ENCODE measurements around the gene MGLL. TPM values are rescaled to one million over a fixed set of nuclear protein-coding genes. Genes with fewer than 3 reads are reported as not detected.
A peak's percentile ranks its signal among the peaks of the same experiment; 100 is the strongest.

Gene MGLL
- total and polyA plus RNA-seq, 12 donors: 1.9 to 48.1 (median 33.3) TPM

DNA sequence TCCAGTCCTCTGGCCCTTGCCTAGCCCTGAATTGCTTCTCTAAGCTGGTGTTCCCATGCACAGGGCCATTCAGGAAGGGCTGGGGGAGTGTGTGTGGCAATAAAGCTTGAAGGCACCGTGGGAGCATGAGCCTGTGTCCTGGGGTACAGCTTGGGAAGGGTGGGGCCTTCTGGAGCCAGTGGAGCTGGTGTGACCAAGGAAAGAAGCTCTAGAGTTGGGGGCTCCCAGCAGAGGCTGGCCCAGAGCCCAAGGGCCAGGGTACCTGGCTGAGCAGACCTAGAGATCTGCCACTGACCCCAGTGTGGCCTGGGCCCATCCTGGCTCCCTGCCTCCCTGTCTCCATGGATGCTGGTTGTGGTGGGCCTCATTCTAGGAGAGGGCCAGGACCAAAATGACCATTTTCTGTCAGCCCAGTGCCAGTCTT lies 141.5 kb downstream of the MGLL start:
- Histone ChIP-seq H3K4me3 (no peak overlapping the region), H3K9me3 (replicated peaks in 1 of 3) (no peaks in the 10 kb centered on the region), H3K4me1 (replicated peaks in 1 of 2) (no peaks in the 10 kb centered on the region), H3K27ac (no peak overlapping the region), H3K27me3 (no peaks in the 10 kb centered on the region), H3K36me3 (replicated peaks in 1 of 2) (peaks cover 0 to 27% of the 10 kb centered on the region in 2 donors)
- intact Hi-C loops (cut with DNase I): loop anchor here in 1 of 2 donors (10.0 kb wide), 1 partner anchor 134 kb away; no protein-coding TSS in a partner anchor
- WGBS, 4 donors: 80 to 100% (median 94%) methylated on average over 1 of the region's 1 CpG
- no peak for TF ChIP-seq POLR2A (IDR thresholded peaks at IDR 0.05)
- TF ChIP-seq, protein P1, sequence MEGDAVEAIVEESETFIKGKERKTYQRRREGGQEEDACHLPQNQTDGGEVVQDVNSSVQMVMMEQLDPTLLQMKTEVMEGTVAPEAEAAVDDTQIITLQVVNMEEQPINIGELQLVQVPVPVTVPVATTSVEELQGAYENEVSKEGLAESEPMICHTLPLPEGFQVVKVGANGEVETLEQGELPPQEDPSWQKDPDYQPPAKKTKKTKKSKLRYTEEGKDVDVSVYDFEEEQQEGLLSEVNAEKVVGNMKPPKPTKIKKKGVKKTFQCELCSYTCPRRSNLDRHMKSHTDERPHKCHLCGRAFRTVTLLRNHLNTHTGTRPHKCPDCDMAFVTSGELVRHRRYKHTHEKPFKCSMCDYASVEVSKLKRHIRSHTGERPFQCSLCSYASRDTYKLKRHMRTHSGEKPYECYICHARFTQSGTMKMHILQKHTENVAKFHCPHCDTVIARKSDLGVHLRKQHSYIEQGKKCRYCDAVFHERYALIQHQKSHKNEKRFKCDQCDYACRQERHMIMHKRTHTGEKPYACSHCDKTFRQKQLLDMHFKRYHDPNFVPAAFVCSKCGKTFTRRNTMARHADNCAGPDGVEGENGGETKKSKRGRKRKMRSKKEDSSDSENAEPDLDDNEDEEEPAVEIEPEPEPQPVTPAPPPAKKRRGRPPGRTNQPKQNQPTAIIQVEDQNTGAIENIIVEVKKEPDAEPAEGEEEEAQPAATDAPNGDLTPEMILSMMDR (IDR thresholded peaks at IDR 0.05): no peak
- DNase-seq: peak in 4 of 7 donors; percentile 8 to 48 (median 15)

DNA sequence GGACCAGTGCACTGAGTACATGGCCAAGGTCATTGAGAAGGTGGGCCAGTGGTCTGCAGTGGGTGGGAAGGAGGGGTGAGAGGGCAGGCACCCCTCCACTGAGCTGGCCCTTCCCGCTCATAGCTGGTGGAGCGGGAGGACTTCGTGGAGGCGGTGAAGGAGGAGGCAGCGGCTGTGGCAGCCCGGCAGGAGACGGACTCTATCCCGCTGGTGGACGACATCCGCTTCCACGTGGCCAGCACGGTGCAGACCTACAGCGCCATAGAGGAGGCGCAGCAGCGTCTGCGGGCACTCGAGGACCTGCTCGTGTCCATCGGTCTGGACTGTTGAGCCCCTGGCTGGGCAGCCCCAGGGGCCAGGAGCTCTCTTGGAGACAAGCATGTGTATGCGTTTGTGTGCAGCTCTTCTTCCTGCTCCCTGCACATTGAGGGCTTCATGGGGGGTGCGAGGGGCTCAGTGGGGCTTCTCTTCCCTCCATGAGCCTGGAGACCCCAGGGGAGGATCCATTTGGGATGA lies 142.1 kb downstream of the MGLL start:
- intact Hi-C loops (cut with DNase I): loop anchor here in 1 of 2 donors (10.0 kb wide), 1 partner anchor 135 kb away; no protein-coding TSS in a partner anchor
- Histone ChIP-seq H3K27ac (no peak overlapping the region), H3K4me3 (no peak overlapping the region), H3K4me1 (replicated peaks in 1 of 2) (no peaks in the 10 kb centered on the region), H3K9me3 (replicated peaks in 1 of 3) (no peaks in the 10 kb centered on the region), H3K27me3 (no peaks in the 10 kb centered on the region), H3K36me3 (replicated peaks in 1 of 2) (peaks cover 0 to 27% of the 10 kb centered on the region in 2 donors)
- TF ChIP-seq POLR2A (IDR thresholded peaks at IDR 0.05): no peak
- TF ChIP-seq, protein P1 (IDR thresholded peaks at IDR 0.05): no peak
- WGBS, 4 donors: 94 to 99% (median 96%) methylated on average over 10 to 21 of the region's 21 CpGs
- peak in 5 of 7 donors; percentile 5 to 48 (median 17) for DNase-seq

DNA sequence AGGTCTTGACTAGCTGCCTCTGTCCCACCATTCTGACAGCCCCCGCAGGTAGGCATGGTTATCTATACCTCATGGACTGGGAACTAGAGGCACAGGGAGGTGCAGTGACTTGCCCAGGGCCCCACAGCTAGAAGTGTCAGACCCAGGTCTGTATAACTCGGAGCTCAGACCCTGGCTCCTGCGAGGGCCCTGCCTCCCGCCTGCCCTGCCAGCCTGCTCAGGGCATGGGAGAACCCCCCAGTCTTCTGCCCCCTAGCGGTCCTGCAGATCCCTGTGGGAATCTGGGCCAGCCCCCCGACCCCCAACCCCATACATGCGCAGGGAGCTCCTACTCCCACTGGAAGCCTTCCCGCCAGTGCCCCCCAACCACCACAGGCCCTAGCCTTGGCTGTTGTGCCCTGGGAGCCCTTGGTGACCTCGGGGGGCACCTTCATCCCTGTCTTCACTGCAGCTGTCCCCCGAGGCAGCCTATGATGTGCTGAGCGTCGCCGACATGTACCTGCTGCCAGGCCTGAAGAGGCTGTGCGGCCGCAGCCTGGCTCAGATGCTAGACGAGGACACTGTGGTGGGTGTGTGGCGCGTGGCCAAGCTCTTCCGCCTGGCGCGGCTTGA lies 142.7 kb downstream of the MGLL start:
- Histone ChIP-seq H3K27me3 (no peaks in the 10 kb centered on the region), H3K9me3 (replicated peaks in 1 of 3) (no peaks in the 10 kb centered on the region), H3K4me3 (no peak overlapping the region), H3K27ac (no peak overlapping the region), H3K36me3 (replicated peaks in 1 of 2) (peaks cover 0 to 27% of the 10 kb centered on the region in 2 donors), H3K4me1 (replicated peaks in 1 of 2) (no peaks in the 10 kb centered on the region)
- TF ChIP-seq, protein P1 (IDR thresholded peaks at IDR 0.05): no peak
- TF ChIP-seq POLR2A (IDR thresholded peaks at IDR 0.05): no peak
- WGBS, 4 donors: 82 to 92% (median 91%) methylated on average over 4 to 21 of the region's 21 CpGs
- intact Hi-C loops (cut with DNase I): loop anchor here in 1 of 2 donors (10.0 kb wide), 1 partner anchor 135 kb away; no protein-coding TSS in a partner anchor
- peak in 5 of 7 donors; percentile 9 to 50 (median 13) for DNase-seq

DNA sequence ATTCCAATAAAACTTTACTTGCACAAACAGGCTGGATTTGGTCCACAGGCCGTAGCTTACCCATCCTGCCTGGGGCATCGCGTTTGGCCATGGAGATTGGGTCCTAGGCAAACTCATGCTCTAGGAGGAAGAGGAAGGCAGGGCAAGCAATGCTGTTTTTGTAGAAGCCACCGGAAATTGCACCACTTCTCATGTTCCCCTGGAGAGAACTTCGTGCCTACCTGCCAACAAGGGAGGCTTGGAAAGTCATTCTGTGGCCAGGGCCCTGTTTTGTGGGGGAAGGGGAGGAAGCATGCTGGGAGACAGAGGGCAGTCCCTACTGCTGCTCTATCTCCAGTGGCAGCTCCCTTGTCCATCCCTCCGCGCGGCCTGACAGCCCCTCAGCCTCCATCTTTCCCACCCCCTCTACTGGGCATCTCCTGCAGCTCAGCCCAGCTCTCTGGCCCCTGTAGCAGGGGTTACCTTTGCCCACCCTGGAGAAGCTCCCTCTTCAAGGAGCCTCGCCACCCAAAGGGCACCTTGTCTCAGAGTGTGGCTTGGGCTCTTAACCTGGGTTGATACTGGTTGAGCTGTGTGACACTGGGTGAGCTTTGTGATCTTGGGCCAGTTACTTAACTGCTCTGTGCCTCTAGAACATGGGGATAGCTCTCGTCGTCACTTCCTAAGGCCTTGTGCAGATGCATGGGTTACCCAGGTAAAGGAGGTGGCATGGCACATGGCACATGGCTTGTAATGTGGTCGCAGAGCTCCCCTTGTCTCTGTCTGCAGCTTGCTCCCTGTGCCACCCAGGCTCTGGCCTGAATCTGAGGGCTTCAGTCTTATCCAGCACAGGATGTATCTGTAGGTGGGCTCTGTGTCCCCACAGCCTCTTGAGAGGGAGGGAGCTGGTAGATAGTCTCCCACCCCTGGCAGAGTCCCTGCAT lies 143.4 kb downstream of the MGLL start:
- no peaks in the 10 kb centered on the region for H3K9me3 ChIP-seq (replicated peaks in 1 of 3)
- H3K27me3 ChIP-seq: no peaks in the 10 kb centered on the region
- no peak overlapping the region for H3K27ac ChIP-seq
- H3K36me3 ChIP-seq (replicated peaks in 1 of 2): peaks cover 0 to 27% of the 10 kb centered on the region in 2 donors
- intact Hi-C loops (cut with DNase I): no loop called here
- TF ChIP-seq, protein P1 (IDR thresholded peaks at IDR 0.05): no peak
- TF ChIP-seq POLR2A (IDR thresholded peaks at IDR 0.05): no peak
- H3K4me1 ChIP-seq (replicated peaks in 1 of 2): peaks cover 3 to 6% of the 10 kb centered on the region in 2 donors
- DNase-seq: peak in 6 of 7 donors; percentile 5 to 52 (median 12)
- H3K4me3 ChIP-seq: no peak overlapping the region
- 85 to 93% (median 89%) methylated on average over 8 to 12 of the region's 12 CpGs for WGBS, 4 donors
